Calu3 (cell line): ENCODE results near the gene DLGAP1. TPM values are rescaled to one million over a fixed set of nuclear protein-coding genes. Genes with fewer than 3 reads are reported as not detected.

Source experiments
- BruUV-seq: library from RNA; stranded (reverse); fragments of 400-500 nt; replicated peaks from 2 replicates; lab custom pipeline; 2021; lab: Mats Ljungman, UMichigan
- CTCF ChIA-PET: fragments of 300-600 bp; sonication (Branson Sonifier 250); formaldehyde crosslinking; loops from one replicate; lab custom pipeline; 2022; ENCODE audit warnings: antibody characterized with exemption; lab: Charles Lee
- DNase-seq: peaks from one replicate; pipeline ENCODE4 v3.0.0; 2022
- H3K27ac Mint-ChIP-seq: one replicate; pipeline ENCODE4 v1.8.0; 2022; ENCODE audit warnings: mixed read lengths; ENCODE audit not compliant: unreplicated experiment
- H3K27me3 Mint-ChIP-seq: one replicate; pipeline ENCODE4 v1.8.0; 2022; ENCODE audit warnings: mixed read lengths; ENCODE audit not compliant: unreplicated experiment
- H3K36me3 Mint-ChIP-seq: one replicate; pipeline ENCODE4 v1.8.0; 2022; ENCODE audit warnings: mild to moderate bottlenecking, moderate library complexity, mixed read lengths; ENCODE audit not compliant: insufficient read depth, unreplicated experiment
- H3K4me1 Mint-ChIP-seq: one replicate; pipeline ENCODE4 v1.8.0; 2022; ENCODE audit warnings: mild to moderate bottlenecking, low read depth, mixed read lengths; ENCODE audit not compliant: unreplicated experiment
- H3K4me3 Mint-ChIP-seq: one replicate; pipeline ENCODE4 v1.8.0; 2022; ENCODE audit warnings: mild to moderate bottlenecking, low read depth, moderate library complexity, mixed read lengths; ENCODE audit not compliant: unreplicated experiment
- H3K9me3 Mint-ChIP-seq: one replicate; pipeline ENCODE4 v1.8.0; 2022; ENCODE audit warnings: low read depth, mixed read lengths; ENCODE audit not compliant: unreplicated experiment
- intact Hi-C: fragments of 100-400 bp; cut with micrococcal nuclease; formaldehyde crosslinking; loops from one replicate; pipeline ENCODE4 v1.10.0; 2022; ENCODE audit not compliant: unreplicated experiment
- total RNA-seq: library from RNA; stranded (reverse); gene quantifications from 2 replicates; pipeline ENCODE4 v1.2.3, GENCODE V29; 2022
- TF ChIP-seq, protein P1 (sequence below): fragments of 200-600 bp; IDR thresholded peaks from one replicate; pipeline ENCODE4 v1.8.0; 2022; ENCODE audit warnings: antibody characterized with exemption; ENCODE audit not compliant: unreplicated experiment

Gene DLGAP1
- total RNA-seq, 1 experiment from 2014 or later, result 9.0 TPM

DNA sequence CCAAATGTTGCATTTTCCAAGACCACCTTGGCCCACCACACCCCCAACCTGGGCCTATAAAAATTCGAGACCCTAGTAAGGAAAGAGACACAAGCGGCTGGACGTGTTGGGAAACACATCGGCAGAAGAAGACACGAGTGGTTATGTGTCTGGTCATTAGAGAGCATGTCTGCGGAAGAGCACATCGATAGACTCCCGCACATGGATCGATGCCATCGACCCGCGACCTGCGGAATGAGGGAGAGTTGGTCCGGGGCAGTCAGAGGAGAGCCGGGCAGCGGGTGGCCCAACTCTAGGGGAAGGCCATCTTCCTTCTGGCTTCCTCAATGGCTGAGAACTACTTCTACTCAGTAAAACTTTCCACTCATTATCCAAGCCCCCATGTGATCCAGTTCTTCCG, 785.7 kb downstream of the DLGAP1 start:
- Mint-ChIP-seq H3K9me3 (peaks cover 2% of the 10 kb centered on the region), H3K36me3 (peaks cover 17% of the 10 kb centered on the region), H3K27me3 (no peaks in the 10 kb centered on the region), H3K4me1 (peaks cover 50% of the 10 kb centered on the region), H3K27ac (peak overlapping the region; percentile 45), H3K4me3 (no peak overlapping the region)
- BruUV-seq, result no TSS peak
- CTCF ChIA-PET, result no interaction called here
- no peak for DNase-seq
- intact Hi-C loops, result no loop called here
- TF ChIP-seq, protein P1, sequence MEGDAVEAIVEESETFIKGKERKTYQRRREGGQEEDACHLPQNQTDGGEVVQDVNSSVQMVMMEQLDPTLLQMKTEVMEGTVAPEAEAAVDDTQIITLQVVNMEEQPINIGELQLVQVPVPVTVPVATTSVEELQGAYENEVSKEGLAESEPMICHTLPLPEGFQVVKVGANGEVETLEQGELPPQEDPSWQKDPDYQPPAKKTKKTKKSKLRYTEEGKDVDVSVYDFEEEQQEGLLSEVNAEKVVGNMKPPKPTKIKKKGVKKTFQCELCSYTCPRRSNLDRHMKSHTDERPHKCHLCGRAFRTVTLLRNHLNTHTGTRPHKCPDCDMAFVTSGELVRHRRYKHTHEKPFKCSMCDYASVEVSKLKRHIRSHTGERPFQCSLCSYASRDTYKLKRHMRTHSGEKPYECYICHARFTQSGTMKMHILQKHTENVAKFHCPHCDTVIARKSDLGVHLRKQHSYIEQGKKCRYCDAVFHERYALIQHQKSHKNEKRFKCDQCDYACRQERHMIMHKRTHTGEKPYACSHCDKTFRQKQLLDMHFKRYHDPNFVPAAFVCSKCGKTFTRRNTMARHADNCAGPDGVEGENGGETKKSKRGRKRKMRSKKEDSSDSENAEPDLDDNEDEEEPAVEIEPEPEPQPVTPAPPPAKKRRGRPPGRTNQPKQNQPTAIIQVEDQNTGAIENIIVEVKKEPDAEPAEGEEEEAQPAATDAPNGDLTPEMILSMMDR, result no peak

DNA sequence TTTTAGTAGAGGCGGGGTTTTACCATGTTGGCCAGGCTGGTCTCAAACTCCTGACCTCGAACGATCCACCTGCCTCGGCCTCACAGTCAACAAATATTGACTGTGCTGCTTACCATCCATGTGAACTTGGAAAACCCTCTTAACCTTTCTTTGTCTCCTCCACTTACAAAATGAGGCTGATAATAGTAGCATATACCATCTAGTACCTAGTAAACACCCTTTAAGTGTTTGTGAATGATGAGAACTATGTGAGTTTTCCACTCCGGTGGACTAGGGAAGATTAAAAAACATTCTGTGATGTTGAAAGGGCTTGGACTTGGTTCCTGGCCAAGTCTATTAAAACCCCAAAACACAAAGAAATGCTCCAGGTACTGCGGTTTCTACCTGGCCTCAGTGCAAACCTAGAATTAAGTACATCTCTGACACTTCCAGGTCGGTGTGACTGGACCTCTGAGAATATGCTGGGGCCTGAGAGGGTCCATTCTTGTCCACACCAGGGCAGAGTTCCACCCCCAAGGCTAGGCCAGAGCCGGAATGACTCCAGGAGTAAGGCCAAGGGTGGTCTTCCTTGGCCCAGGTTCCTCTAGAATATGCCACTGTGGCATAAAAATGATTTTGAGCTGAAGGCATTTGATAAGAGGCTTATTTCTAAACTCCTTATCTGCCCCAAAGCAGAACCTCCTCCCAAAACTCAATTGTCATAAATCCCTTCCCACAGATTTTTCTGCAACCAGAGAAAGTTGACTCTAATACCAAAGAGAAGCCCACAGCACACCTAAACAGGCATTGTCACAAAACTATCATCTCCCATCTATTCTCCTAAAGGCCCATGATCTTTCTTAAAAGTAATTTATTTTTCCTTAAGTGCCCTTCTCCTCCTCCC, 787.6 kb downstream of the DLGAP1 start:
- no peak for DNase-seq
- intact Hi-C loops, result loop anchor here (2.0 kb wide), 1 partner anchor 211 kb away; no protein-coding TSS in a partner anchor
- Mint-ChIP-seq H3K9me3 (peaks cover 2% of the 10 kb centered on the region), H3K27ac (peak overlapping the region; percentile 17), H3K36me3 (peaks cover 22% of the 10 kb centered on the region), H3K4me3 (no peak overlapping the region), H3K4me1 (peaks cover 48% of the 10 kb centered on the region), H3K27me3 (no peaks in the 10 kb centered on the region)
- no TSS peak for BruUV-seq
- TF ChIP-seq, protein P1, result no peak
- CTCF ChIA-PET, result interaction anchor here (0.8 to 3.7 kb wide), 11 partner anchors 14 to 390 kb away, joined by 3 to 52 read pairs (median 7); no protein-coding TSS in a partner anchor

DNA sequence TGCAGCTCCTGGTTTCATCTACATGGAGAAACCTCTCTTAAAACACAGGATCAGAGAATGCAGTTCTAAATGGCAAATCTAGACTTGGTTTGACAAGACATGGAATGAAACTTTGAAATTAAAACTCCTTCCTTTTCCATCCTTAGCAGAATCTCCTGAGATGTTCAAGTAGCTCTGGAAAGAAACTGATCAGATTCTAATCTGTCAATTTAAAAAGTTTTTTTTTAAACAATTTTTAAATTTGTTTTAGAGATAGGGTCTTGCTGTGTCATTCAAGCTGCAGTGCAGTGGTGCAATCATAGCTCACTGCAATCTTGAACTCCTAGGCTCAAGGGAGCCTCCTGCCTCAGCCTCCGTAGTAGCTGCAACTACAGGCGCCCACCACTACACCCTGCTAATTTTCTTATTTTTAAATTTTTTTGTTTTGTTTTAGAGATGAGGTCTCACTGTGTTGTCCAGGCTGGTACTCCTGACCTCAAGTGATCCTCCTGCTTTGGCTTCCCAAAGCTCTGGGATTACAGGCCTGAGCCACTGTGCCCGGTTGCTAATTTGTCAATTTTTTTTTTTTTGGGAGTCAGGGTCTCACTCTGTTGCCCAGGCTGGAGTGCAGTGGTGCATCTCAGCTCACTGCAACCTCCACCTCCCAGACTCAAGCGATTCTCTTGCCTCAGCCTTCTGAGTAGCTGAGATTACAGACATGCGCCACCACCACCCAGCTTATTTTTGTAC, 788.4 kb downstream of the DLGAP1 start:
- no TSS peak for BruUV-seq
- H3K4me3 Mint-ChIP-seq, result no peak overlapping the region

More for the DNA sequence above, 788.4 kb downstream of the DLGAP1 start:
- DNase-seq, result no peak
- intact Hi-C loops, result loop anchor here (1.0 to 2.0 kb wide), 3 partner anchors 63 to 385 kb away; no protein-coding TSS in a partner anchor
- CTCF ChIA-PET, result interaction anchor here (0.8 to 3.7 kb wide), 22 partner anchors 11 to 389 kb away, joined by 3 to 52 read pairs (median 6); no protein-coding TSS in a partner anchor
- peaks cover 45% of the 10 kb centered on the region for H3K4me1 Mint-ChIP-seq
- peaks cover 22% of the 10 kb centered on the region for H3K36me3 Mint-ChIP-seq
- peaks cover 2% of the 10 kb centered on the region for H3K9me3 Mint-ChIP-seq
- peak overlapping the region; percentile 83 for H3K27ac Mint-ChIP-seq
- TF ChIP-seq, protein P1, result no peak
- H3K27me3 Mint-ChIP-seq, result no peaks in the 10 kb centered on the region
